Effector memory CD8-positive, alpha-beta T cell (primary cell): ENCODE measurements around the gene ENC1.

ENCODE experiments used
- ATAC-seq: fragments of 150-1000 bp; cut with Tn5 transposase; replicated peaks from 2 replicates; pipeline ENCODE4 v1.10.0; 2021; ENCODE audit warnings: mild to moderate bottlenecking, moderate library complexity
- DNase-seq, 3 experiments: peaks; one replicate each; pipeline ENCODE4 v3.0.0; 2021
- H3K27ac Mint-ChIP-seq, 2 donors: one replicate each; pipeline ENCODE4 v1.8.0; 2022; ENCODE audit warnings: mild to moderate bottlenecking in 2 of 2, mixed read lengths in 2 of 2, moderate library complexity in 2 of 2
- H3K27me3 Mint-ChIP-seq, 2 donors: one replicate each; pipeline ENCODE4 v1.8.0; 2022; ENCODE audit warnings: mixed read lengths in 2 of 2
- H3K36me3 Mint-ChIP-seq: one replicate; pipeline ENCODE4 v1.8.0; 2022; ENCODE audit warnings: mild to moderate bottlenecking, moderate library complexity, mixed read lengths; ENCODE audit not compliant: insufficient read depth
- H3K4me1 Mint-ChIP-seq, 2 donors: one replicate each; pipeline ENCODE4 v1.8.0; 2022; ENCODE audit warnings: low read depth in 2 of 2, mixed read lengths in 2 of 2
- H3K4me3 Mint-ChIP-seq, 2 donors: one replicate each; pipeline ENCODE4 v1.8.0; 2022; ENCODE audit warnings: mild to moderate bottlenecking in 2 of 2, mixed read lengths in 2 of 2, moderate library complexity in 2 of 2
- H3K9me3 Mint-ChIP-seq, 2 donors: one replicate each; pipeline ENCODE4 v1.8.0; 2022; ENCODE audit warnings: mixed read lengths in 2 of 2

ENC1 gene

DNA sequence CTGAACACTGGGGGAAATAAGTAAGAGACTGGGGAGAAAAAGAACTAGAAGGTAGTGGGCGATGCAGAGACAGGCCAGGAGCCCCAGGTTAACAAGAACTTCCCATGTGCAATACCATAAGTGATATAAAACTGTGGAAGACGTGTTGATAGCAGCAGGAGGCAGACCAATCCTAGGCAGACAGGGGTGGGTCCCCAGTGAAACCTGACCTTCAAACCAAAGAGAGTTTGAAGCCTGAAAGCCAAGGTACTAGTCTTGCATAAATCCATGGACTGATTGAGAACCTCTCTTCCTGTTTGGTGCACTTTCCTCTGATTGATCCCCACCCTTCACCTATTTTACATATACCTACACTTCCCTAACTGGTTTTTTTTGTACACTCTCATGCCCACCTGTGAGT, 29.3 kb upstream of the ENC1 start:
- no peak for DNase-seq
- Mint-ChIP-seq H3K9me3 (no peaks in the 10 kb centered on the region), H3K27me3 (peaks cover 26 to 45% of the 10 kb centered on the region in 2 donors), H3K4me1 (peaks cover 2 to 5% of the 10 kb centered on the region in 2 donors), H3K27ac (no peak overlapping the region), H3K36me3 (no peaks in the 10 kb centered on the region), H3K4me3 (no peak overlapping the region)
- ATAC-seq = no peak

DNA sequence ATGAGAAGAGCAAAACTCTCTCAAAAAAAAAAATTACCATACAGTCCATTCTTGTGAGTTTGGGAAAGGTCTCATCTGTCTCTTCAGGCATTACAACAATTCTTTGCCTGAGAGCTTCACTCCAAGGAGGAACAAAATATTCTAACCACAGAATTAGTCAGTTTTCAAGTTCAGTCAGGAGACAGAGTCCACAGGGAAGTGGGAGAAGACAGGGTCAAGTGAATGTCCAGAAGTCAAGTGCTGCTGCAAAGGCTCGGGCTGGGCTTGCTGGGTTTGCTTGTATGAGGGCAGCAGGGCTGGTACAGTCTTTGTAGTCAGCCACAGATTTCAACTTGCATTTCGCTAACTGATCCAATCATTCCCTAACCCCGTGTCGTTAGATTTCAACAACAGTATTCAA, 26.9 kb upstream of the ENC1 start:
- Mint-ChIP-seq H3K9me3 (no peaks in the 10 kb centered on the region), H3K4me1 (no peaks in the 10 kb centered on the region), H3K27ac (no peak overlapping the region), H3K36me3 (no peaks in the 10 kb centered on the region), H3K4me3 (no peak overlapping the region), H3K27me3 (peaks cover 16 to 41% of the 10 kb centered on the region in 2 donors)
- ATAC-seq (no peak), DNase-seq (no peak)

DNA sequence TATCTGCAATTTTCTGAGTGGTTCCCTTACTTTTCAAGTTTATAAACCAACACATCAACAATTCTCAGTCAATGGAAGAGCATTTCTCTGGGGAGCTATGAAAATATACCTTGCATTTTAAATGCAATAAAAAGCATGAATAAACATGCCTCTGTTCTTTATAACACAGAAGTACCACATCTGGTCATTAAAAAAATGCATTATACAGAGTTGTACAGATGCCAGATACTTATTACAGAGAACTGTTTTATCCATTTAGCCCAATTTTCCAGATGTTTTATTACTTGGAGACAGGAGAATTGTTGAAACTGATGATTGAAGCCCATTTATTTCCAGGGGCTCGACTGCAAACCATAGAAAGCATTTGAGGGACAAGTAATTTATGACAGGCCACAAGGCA, 25.3 kb upstream of the ENC1 start:
- Mint-ChIP-seq H3K27me3 (peaks cover 15 to 40% of the 10 kb centered on the region in 2 donors), H3K36me3 (no peaks in the 10 kb centered on the region), H3K4me3 (no peak overlapping the region), H3K4me1 (no peaks in the 10 kb centered on the region), H3K9me3 (no peaks in the 10 kb centered on the region), H3K27ac (no peak overlapping the region)
- no peak for ATAC-seq
- no peak for DNase-seq

DNA sequence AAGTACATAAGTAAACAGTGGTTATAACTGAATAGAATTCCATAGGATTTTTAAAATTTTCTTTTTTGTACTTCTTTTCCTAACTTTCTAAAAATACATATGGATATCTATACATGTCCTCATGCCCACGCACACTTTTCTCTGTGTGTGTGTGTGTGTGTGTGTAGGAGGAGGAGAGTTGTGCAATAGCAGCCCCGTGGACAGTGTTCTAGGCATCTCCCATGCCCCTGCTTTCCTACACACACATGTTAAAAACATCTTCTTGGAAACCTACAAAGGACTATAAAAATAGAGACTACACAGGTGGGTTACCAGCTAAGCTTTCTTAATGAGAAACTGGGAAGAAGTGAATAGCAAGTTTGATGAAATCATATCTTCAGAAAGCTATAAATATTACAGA, 24.7 kb upstream of the ENC1 start:
- Mint-ChIP-seq H3K9me3 (no peaks in the 10 kb centered on the region), H3K4me3 (no peak overlapping the region)

DNA sequence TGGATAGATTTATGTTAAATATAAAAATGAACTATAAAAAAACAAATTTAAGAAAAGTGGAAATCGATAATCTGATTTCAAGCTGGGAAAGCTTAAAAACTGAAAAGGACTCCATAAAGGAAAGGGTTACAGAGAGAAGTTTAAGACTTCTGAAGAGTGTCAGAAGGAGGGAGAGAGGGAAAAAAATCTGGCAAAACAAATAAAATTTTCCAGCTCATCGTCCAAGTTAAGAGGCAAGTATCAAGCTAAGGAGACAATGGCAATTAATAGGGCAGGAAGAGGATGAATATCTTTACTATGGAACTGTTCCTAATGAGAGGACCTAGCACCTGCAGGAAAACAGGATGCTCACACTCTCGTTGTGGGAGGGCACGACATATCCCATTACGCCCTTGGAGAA, 24.0 kb upstream of the ENC1 start:
- DNase-seq (no peak), ATAC-seq (no peak)
- Mint-ChIP-seq H3K4me1 (no peaks in the 10 kb centered on the region), H3K27me3 (peaks cover 15 to 44% of the 10 kb centered on the region in 2 donors), H3K27ac (no peak overlapping the region), H3K4me3 (no peak overlapping the region), H3K9me3 (no peaks in the 10 kb centered on the region), H3K36me3 (no peaks in the 10 kb centered on the region)

More for the DNA sequence above, 24.7 kb upstream of the ENC1 start:
- Mint-ChIP-seq H3K36me3 (no peaks in the 10 kb centered on the region), H3K27me3 (peaks cover 15 to 44% of the 10 kb centered on the region in 2 donors), H3K27ac (no peak overlapping the region), H3K4me1 (no peaks in the 10 kb centered on the region)
- ATAC-seq (no peak), DNase-seq (no peak)

GRCh38 chr5:74660873-74661272, 20.3 kb upstream of the ENC1 start:
- ATAC-seq (no peak), DNase-seq (no peak)
- Mint-ChIP-seq H3K4me1 (no peaks in the 10 kb centered on the region), H3K27ac (no peak overlapping the region), H3K4me3 (no peak overlapping the region), H3K27me3 (peaks cover 22 to 59% of the 10 kb centered on the region in 2 donors), H3K36me3 (no peaks in the 10 kb centered on the region), H3K9me3 (no peaks in the 10 kb centered on the region)

DNA sequence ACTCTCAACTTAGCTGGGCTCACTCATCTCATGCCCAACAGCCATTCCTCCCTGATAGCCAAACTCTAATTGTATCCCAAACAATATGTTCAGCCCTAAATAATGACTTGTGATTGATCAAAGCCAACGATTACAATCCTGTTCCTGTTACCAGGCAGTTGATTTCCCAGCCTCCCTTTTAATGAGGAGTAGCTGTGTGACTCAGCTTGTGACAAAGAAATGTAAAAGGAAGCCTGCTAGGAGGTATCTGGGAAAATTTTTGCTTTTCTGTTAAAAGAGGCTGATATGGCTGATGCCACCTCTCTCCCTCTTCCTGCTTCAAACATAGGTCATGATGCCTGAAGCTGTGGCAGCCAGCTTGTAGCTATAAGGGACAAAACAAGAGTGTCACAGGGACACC, 19.6 kb upstream of the ENC1 start:
- Mint-ChIP-seq H3K4me3 (no peak overlapping the region), H3K27me3 (peaks cover 22 to 54% of the 10 kb centered on the region in 2 donors), H3K4me1 (no peaks in the 10 kb centered on the region), H3K27ac (no peak overlapping the region), H3K36me3 (no peaks in the 10 kb centered on the region), H3K9me3 (no peaks in the 10 kb centered on the region)
- ATAC-seq (no peak), DNase-seq (no peak)

DNA sequence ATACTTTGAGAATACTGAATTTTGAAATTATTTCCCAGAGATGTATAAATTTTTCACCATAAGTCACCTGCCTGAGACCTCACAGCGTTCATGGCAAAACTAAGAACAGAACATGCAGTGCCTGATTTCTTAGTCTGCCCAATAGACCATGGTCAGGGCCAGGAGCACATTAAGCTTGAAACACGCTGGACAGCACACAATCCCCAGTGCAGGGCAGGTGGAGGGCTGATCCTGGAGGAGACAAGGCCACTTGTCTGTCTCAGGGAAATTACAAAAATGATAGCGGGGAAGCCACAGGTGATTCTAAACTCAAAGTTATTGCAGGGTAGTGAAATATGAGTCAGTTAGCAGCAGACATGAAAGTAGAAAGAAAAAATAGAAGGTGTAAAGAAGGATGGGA, 18.6 kb upstream of the ENC1 start:
- no peaks in the 10 kb centered on the region for H3K36me3 Mint-ChIP-seq
- DNase-seq = no peak
- H3K4me1 Mint-ChIP-seq = no peaks in the 10 kb centered on the region
- H3K27ac Mint-ChIP-seq = no peak overlapping the region
- H3K9me3 Mint-ChIP-seq = no peaks in the 10 kb centered on the region
- H3K4me3 Mint-ChIP-seq = no peak overlapping the region
- ATAC-seq = no peak
- peaks cover 22 to 50% of the 10 kb centered on the region in 2 donors for H3K27me3 Mint-ChIP-seq

GRCh38 chr5:74657165-74657564, 16.6 kb upstream of the ENC1 start:
- H3K36me3 Mint-ChIP-seq = no peaks in the 10 kb centered on the region
- no peak overlapping the region for H3K27ac Mint-ChIP-seq
- H3K9me3 Mint-ChIP-seq = no peaks in the 10 kb centered on the region
- H3K4me3 Mint-ChIP-seq = no peak overlapping the region
- H3K27me3 Mint-ChIP-seq = peaks cover 14 to 38% of the 10 kb centered on the region in 2 donors
- ATAC-seq (no peak), DNase-seq (no peak)
- no peaks in the 10 kb centered on the region for H3K4me1 Mint-ChIP-seq

GRCh38 chr5:74655716-74656115, 15.2 kb upstream of the ENC1 start:
- Mint-ChIP-seq H3K4me3 (no peak overlapping the region), H3K4me1 (no peaks in the 10 kb centered on the region), H3K36me3 (no peaks in the 10 kb centered on the region), H3K27me3 (peaks cover 7 to 27% of the 10 kb centered on the region in 2 donors), H3K9me3 (no peaks in the 10 kb centered on the region), H3K27ac (no peak overlapping the region)
- ATAC-seq (no peak), DNase-seq (no peak)

DNA sequence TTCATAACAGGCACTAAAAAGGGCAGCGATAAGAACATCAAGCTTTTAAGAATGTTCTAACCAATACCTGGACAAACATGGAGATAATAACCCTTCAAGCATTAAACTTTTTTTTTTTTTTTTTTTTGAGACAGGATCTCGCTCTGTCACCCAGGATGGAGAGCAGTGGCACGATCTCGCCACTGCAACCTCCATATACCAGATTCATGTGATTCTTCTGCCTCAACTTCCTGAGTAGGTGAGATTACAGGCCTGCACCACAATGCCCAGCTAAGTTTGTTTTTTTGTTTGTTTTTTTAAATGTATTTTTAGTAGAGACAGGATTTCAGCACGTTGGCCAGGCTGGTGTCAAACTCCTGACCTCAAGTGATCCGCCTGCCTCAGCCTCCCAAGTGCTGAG, 14.7 kb upstream of the ENC1 start:
- peaks cover 7 to 27% of the 10 kb centered on the region in 2 donors for H3K27me3 Mint-ChIP-seq
- no peaks in the 10 kb centered on the region for H3K9me3 Mint-ChIP-seq
- H3K27ac Mint-ChIP-seq = no peak overlapping the region
- H3K36me3 Mint-ChIP-seq = no peaks in the 10 kb centered on the region
- no peak overlapping the region for H3K4me3 Mint-ChIP-seq
- DNase-seq (no peak), ATAC-seq (peak; percentile 47)
- no peaks in the 10 kb centered on the region for H3K4me1 Mint-ChIP-seq

GRCh38 chr5:74653991-74654390, 13.5 kb upstream of the ENC1 start:
- no peak for ATAC-seq
- no peak for DNase-seq
- Mint-ChIP-seq H3K4me1 (no peaks in the 10 kb centered on the region), H3K9me3 (no peaks in the 10 kb centered on the region), H3K36me3 (no peaks in the 10 kb centered on the region), H3K4me3 (no peak overlapping the region), H3K27me3 (peaks cover 7 to 23% of the 10 kb centered on the region in 2 donors), H3K27ac (no peak overlapping the region)

DNA sequence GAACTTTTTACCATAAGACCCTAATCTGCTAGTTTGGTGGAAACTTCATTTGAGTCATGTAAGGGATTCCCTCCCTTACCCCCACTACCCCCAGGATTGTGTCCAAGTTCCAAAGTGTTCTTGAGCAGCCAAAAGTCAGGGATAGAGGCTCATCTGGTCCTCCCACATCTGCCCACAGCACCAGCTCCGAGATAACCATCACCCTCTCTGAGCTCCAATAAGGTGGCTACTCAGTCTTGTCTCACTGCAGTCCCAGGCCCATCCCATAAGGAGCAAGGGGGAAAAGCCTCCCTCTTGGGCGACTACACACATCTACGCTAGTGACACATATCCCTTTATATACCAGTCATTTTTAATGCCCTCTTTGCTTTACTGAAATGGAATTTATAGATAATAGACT, 12.0 kb upstream of the ENC1 start:
- Mint-ChIP-seq H3K27me3 (peaks cover 7 to 18% of the 10 kb centered on the region in 2 donors), H3K4me1 (no peaks in the 10 kb centered on the region), H3K36me3 (no peaks in the 10 kb centered on the region), H3K4me3 (no peak overlapping the region), H3K9me3 (no peaks in the 10 kb centered on the region), H3K27ac (no peak overlapping the region)
- no peak for DNase-seq
- no peak for ATAC-seq

DNA sequence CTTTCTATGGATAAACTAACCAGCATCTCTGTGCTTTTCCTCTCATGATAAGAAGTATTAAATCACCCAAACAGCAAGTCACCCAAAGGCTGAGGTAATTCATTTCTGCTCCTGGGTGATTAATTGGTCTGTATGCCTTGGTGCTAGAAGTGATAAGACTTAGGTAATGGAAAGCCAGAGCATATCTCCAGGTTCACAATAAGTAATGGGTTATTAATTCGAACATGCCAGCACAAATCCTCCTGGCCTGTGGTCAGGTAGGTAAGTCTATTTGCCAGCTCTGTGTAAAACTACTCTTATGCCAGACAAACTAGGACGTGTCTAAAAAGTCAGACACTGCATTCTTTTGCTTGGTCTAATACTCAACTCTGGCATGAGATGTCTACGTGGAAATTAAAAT, 11.2 kb upstream of the ENC1 start:
- H3K9me3 Mint-ChIP-seq = no peaks in the 10 kb centered on the region
- no peak for ATAC-seq

GRCh38 chr5:74649421-74649973, 9.0 kb upstream of the ENC1 start:
- H3K4me1 Mint-ChIP-seq = no peaks in the 10 kb centered on the region
- ATAC-seq (no peak), DNase-seq (no peak)
- H3K27ac Mint-ChIP-seq = no peak overlapping the region
- no peaks in the 10 kb centered on the region for H3K36me3 Mint-ChIP-seq
- no peaks in the 10 kb centered on the region for H3K9me3 Mint-ChIP-seq
- peaks cover 0 to 7% of the 10 kb centered on the region in 2 donors for H3K27me3 Mint-ChIP-seq
- no peak overlapping the region for H3K4me3 Mint-ChIP-seq

More for the DNA sequence above, 11.2 kb upstream of the ENC1 start:
- Mint-ChIP-seq H3K27ac (peak overlapping the region in 1 of 2 donors; percentile 29), H3K27me3 (peaks cover under 1 to 9% of the 10 kb centered on the region in 2 donors), H3K4me3 (no peak overlapping the region), H3K4me1 (no peaks in the 10 kb centered on the region), H3K36me3 (no peaks in the 10 kb centered on the region)
- DNase-seq = no peak
